GM06990 (cell line): Measurements from ENCODE around the gene PHACTR1.

Experiments used
- DNase-seq: peaks from one replicate; pipeline ENCODE4 v3.0.0-alpha.2; 2011; ENCODE audit not compliant: insufficient read length; ENCODE audit errors: extremely low read depth
- H3K27me3 ChIP-seq: replicated peaks from 2 replicates; pipeline ENCODE4 v1.6.0; 2011; ENCODE audit warnings: low read length; ENCODE audit not compliant: control insufficient read depth, insufficient read depth
- H3K36me3 ChIP-seq: 2 replicates; pipeline ENCODE4 v1.5.1; 2011; ENCODE audit warnings: low read length; ENCODE audit not compliant: control insufficient read depth, insufficient read depth
- H3K4me3 ChIP-seq: replicated peaks from 2 replicates; pipeline ENCODE4 v1.5.1; 2011; ENCODE audit warnings: low read depth, mild to moderate bottlenecking, control low read depth, low read length
- TF ChIP-seq, protein P1 (sequence below): IDR thresholded peaks from 2 replicates; pipeline ENCODE4 v1.5.1; 2011; ENCODE audit warnings: low read length, control low read depth, mild to moderate bottlenecking, inconsistent platforms; ENCODE audit not compliant: insufficient read depth, poor library complexity, severe bottlenecking

The PHACTR1 gene

GRCh38 chr6:13327691-13328075 lies 611.1 kb downstream of the PHACTR1 start:
- TF ChIP-seq, protein P1, sequence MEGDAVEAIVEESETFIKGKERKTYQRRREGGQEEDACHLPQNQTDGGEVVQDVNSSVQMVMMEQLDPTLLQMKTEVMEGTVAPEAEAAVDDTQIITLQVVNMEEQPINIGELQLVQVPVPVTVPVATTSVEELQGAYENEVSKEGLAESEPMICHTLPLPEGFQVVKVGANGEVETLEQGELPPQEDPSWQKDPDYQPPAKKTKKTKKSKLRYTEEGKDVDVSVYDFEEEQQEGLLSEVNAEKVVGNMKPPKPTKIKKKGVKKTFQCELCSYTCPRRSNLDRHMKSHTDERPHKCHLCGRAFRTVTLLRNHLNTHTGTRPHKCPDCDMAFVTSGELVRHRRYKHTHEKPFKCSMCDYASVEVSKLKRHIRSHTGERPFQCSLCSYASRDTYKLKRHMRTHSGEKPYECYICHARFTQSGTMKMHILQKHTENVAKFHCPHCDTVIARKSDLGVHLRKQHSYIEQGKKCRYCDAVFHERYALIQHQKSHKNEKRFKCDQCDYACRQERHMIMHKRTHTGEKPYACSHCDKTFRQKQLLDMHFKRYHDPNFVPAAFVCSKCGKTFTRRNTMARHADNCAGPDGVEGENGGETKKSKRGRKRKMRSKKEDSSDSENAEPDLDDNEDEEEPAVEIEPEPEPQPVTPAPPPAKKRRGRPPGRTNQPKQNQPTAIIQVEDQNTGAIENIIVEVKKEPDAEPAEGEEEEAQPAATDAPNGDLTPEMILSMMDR = no peak
- Histone ChIP-seq H3K27me3 (no peaks in the 10 kb centered on the region), H3K36me3 (no peaks in the 10 kb centered on the region; the same call in none of the 2 replicates), H3K4me3 (peak overlapping the region; percentile 81)
- DNase-seq = peak; percentile 32

DNA sequence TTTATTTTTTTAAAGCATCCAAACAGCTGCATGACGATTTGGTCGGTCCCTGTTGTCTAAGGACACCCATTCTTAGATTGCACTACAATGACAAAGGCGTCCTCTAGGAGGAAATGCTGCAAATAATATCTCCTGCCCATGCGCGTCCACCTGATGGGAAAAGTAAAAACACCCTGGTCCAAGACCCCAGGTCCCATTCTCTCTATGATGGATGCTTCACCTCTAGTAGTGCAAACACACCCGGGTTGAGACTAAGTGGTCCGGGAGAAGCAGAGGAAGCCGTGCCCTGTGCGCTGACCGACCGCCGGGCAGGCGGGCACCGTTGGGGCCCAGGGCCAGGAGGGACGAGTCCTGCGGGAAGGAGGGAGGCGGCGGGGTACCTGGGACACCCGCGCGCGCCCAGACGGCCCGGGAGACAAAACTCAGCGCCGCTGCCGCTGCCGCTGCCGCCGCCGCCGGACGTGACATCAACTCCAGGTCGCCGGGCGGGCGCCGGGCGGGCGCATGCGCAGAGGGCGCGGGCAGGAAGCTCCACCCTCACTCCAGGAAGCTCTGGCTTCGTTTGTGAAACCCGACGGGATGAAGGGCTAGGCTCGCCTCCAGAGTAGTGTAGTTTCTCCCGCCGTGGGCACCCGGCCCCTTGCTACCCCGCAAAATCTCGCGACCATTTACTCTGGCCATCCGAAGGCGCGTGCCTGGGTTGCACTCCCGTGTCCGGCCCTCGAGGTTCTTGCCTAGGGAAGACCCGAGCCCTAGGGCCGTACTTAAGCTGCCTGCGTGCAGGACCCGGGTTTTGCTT lies 611.7 kb downstream of the PHACTR1 start, which contains the start of gene TBC1D7:
TSS of gene TBC1D7 (minus strand) at position 462 of the 799 bp plus-strand sequence. CDS start 1,639 bp downstream, outside the sequence.
- H3K36me3 ChIP-seq = no peaks in the 10 kb centered on the region; the same call in none of the 2 replicates
- H3K4me3 ChIP-seq = peak within 1 kb of the TSS; percentile 81
- no peaks in the 10 kb centered on the region for H3K27me3 ChIP-seq
- DNase-seq = peak; percentile 97
- TF ChIP-seq, protein P1 = no peak

DNA sequence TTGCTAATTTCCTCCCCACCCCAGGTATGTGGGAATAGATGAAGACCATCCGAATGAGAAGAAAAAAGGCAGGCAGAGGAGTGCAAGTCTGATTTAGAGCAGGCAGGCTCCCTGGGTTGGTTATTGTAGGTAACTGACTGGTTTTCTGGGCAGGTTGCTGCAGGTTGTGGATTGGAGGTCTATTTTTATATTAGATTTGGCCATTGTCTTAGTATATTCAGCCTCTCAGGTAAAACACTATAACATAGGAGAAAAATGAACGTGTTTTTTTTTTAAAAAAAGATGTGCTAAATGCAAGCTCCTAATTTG lies 612.3 kb downstream of the PHACTR1 start:
- peak overlapping the region; percentile 81 for H3K4me3 ChIP-seq
- no peaks in the 10 kb centered on the region; the same call in none of the 2 replicates for H3K36me3 ChIP-seq
- H3K27me3 ChIP-seq = no peaks in the 10 kb centered on the region
- no peak for DNase-seq
- TF ChIP-seq, protein P1 = no peak

- Histone ChIP-seq H3K4me3 (no peak overlapping the region), H3K27me3 (no peaks in the 10 kb centered on the region), H3K36me3 (no peaks in the 10 kb centered on the region)
- TF ChIP-seq, protein P1 = peak; percentile 47
- peak; percentile 24 for DNase-seq
Observed at GRCh38 chr6:13331516-13332348, 615.2 kb downstream of the PHACTR1 start.

GRCh38 chr6:13332349-13332706 lies 615.8 kb downstream of the PHACTR1 start:
- TF ChIP-seq, protein P1 = no peak
- no peak for DNase-seq
- no peaks in the 10 kb centered on the region for H3K27me3 ChIP-seq
- H3K4me3 ChIP-seq = no peak overlapping the region
- H3K36me3 ChIP-seq = no peaks in the 10 kb centered on the region
